Neural crest cell (in vitro differentiated cells): ENCODE measurements around the gene SLC4A7. TPM values are rescaled to one million over a fixed set of nuclear protein-coding genes. Genes with fewer than 3 reads are reported as not detected.
A peak's percentile ranks its signal among the peaks of the same experiment; 100 is the strongest.

Experiments
- DNase-seq: peaks from one replicate; pipeline ENCODE4 v3.0.0; 2021; ENCODE audit warnings: low read depth, mixed read lengths, low spot score
- H3K27ac Mint-ChIP-seq: one replicate; pipeline ENCODE4 v1.8.0; 2021; ENCODE audit warnings: mild to moderate bottlenecking, mixed read lengths; ENCODE audit not compliant: unreplicated experiment
- H3K27me3 Mint-ChIP-seq: 2 replicates; pipeline ENCODE4 v1.8.0; 2021; ENCODE audit warnings: low read depth, mild to moderate bottlenecking, mixed read lengths
- H3K36me3 Mint-ChIP-seq: 2 replicates; pipeline ENCODE4 v1.8.0; 2021; ENCODE audit warnings: low read depth, mild to moderate bottlenecking, mixed read lengths
- H3K4me1 Mint-ChIP-seq: 2 replicates; pipeline ENCODE4 v1.8.0; 2021; ENCODE audit warnings: mixed read lengths
- H3K4me3 Mint-ChIP-seq: one replicate; pipeline ENCODE4 v1.8.0; 2021; ENCODE audit warnings: mild to moderate bottlenecking, mixed read lengths
- H3K9me3 Mint-ChIP-seq: 2 replicates; pipeline ENCODE4 v1.8.0; 2021; ENCODE audit warnings: mixed read lengths
- CTCF ChIP-seq: fragments of 200-600 bp; sonication (generic); conservative IDR thresholded peaks from 2 replicates; pipeline ENCODE4 v1.5.0; 2021; ENCODE audit warnings: antibody characterized with exemption, mild to moderate bottlenecking
- total RNA-seq: library from RNA; stranded (reverse); gene quantifications from 2 replicates; pipeline ENCODE4 v1.2.1, GENCODE V29; 2021

SLC4A7 gene
- total RNA-seq, 1 donor from 2014 or later: 63.9 TPM

GRCh38 chr3:27508424-27508823, 24.2 kb upstream of the SLC4A7 start:
- Mint-ChIP-seq H3K4me1 (peaks cover 18% of the 10 kb centered on the region), H3K9me3 (no peaks in the 10 kb centered on the region), H3K36me3 (no peaks in the 10 kb centered on the region), H3K27me3 (no peaks in the 10 kb centered on the region), H3K27ac (peak overlapping the region; percentile 13), H3K4me3 (no peak overlapping the region)
- DNase-seq: no peak
- TF ChIP-seq CTCF: no peak

GRCh38 chr3:27507515-27508266, 23.5 kb upstream of the SLC4A7 start:
- no peaks in the 10 kb centered on the region for H3K9me3 Mint-ChIP-seq
- no peaks in the 10 kb centered on the region for H3K27me3 Mint-ChIP-seq
- DNase-seq: no peak
- TF ChIP-seq CTCF: no peak
- H3K36me3 Mint-ChIP-seq: no peaks in the 10 kb centered on the region
- no peak overlapping the region for H3K4me3 Mint-ChIP-seq
- no peak overlapping the region for H3K27ac Mint-ChIP-seq
- peaks cover 18% of the 10 kb centered on the region for H3K4me1 Mint-ChIP-seq

- no peak for DNase-seq
- H3K27ac Mint-ChIP-seq: no peak overlapping the region
- no peak overlapping the region for H3K4me3 Mint-ChIP-seq
- peaks cover 13% of the 10 kb centered on the region for H3K4me1 Mint-ChIP-seq
- no peaks in the 10 kb centered on the region for H3K27me3 Mint-ChIP-seq
- no peak for TF ChIP-seq CTCF
- no peaks in the 10 kb centered on the region for H3K9me3 Mint-ChIP-seq
- H3K36me3 Mint-ChIP-seq: no peaks in the 10 kb centered on the region
These were observed 22.9 kb upstream of the SLC4A7 start for GRCh38 chr3:27507111-27507510.

GRCh38 chr3:27504749-27505148, 20.6 kb upstream of the SLC4A7 start:
- H3K36me3 Mint-ChIP-seq: no peaks in the 10 kb centered on the region
- no peak for TF ChIP-seq CTCF
- no peak overlapping the region for H3K4me3 Mint-ChIP-seq
- H3K27ac Mint-ChIP-seq: no peak overlapping the region
- H3K4me1 Mint-ChIP-seq: no peaks in the 10 kb centered on the region
- no peaks in the 10 kb centered on the region for H3K27me3 Mint-ChIP-seq
- no peaks in the 10 kb centered on the region for H3K9me3 Mint-ChIP-seq
- no peak for DNase-seq

GRCh38 chr3:27503526-27503925, 19.3 kb upstream of the SLC4A7 start:
- Mint-ChIP-seq H3K4me1 (no peaks in the 10 kb centered on the region), H3K9me3 (no peaks in the 10 kb centered on the region), H3K4me3 (no peak overlapping the region), H3K36me3 (no peaks in the 10 kb centered on the region), H3K27ac (no peak overlapping the region), H3K27me3 (no peaks in the 10 kb centered on the region)
- DNase-seq: no peak
- TF ChIP-seq CTCF: no peak
